Measurements from ENCODE around the gene SLC9A1.

Gene SLC9A1

DNA sequence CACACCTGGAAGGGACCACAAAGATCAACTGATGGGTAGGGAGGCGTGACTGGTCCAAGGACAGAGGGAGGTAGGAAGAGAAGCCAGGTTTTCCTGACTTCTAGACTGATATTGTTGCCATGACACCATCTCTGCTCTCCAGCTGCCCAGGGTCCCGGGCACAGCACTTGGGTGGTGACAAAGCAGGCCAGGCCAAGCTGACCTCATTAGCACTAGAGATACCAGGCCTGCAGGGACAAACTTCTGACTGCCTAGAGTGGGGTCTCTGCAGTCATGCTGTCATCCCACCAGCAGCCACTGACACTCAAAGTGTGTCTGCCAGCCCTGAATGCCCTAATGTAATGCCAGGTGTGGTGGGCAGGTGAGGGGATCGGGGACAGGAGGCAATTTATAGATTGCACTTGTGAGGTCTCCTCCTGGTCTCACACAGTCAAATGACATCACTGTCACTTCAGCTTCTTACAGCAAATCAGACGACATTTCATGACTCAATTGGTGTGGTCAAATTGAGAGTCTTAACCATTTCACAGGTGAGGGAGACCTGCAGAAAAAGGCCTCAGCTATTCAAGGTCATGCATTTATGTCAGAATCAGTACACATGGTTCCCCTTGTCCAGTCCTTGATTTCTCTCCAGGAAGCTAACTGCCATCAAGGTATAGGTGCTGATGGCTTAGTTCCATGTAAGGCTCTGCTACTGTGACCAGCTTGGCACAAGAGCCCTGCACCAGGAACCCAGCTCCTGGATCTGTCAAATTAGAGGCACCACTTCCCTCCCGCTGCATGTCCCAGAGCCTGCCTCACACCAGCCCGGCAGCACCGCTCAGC, 2.7 kb downstream of the SLC9A1 start (continued):
- TF ChIP-seq ZNF2 (tag by site-specific recombination; IDR thresholded peaks at IDR 0.05) (no peak), GLIS2 (tag by site-specific recombination; IDR thresholded peaks at IDR 0.05) (0 out of 2 replicates have a peak, but pooled peaks have one; percentile 31), GLIS1 (tag by site-specific recombination; IDR thresholded peaks at IDR 0.05) (peak; percentile 24; the same call in 1 of the 2 replicates), ZNF146 (tag by site-specific recombination; IDR thresholded peaks at IDR 0.05) (no peak)

DNA sequence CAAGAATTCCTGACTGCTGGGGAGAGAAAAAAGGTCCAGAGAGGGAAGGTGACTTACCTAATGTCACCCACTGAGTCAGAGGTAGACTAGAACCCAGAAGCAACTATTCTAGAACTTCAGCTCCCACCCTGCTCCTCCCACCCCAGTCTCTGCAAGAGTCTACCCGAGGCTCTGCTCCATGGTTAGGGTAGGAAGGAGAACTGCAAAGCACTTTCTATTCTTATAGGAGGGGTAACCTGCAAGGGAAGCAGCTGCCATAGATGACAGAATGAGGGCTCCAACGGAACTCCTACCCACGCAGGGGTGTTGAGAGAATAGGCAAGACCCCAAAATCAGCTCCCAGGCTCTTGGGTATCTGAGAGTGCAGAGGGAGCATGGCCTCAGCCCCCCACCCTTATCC, 4.3 kb downstream of the SLC9A1 start:
- Histone ChIP-seq H3K27ac (ENCODE audit: extremely low read depth, low read depth, low read length) (no peak overlapping the region), H3K9me3 (ENCODE audit: control insufficient read depth, insufficient read depth, low read depth, low read length) (no peaks in the 10 kb centered on the region), H3K4me3 (ENCODE audit: low read depth, low read length) (no peak overlapping the region), H3K36me3 (ENCODE audit: control insufficient read depth in 2 of 2, insufficient read depth in 1 of 2, low read length in 2 of 2) (peaks cover 0 to 28% of the 10 kb centered on the region in 2 experiments; a peak in 1 of 3 replicates), H3K4me1 (ENCODE audit: control insufficient read depth, insufficient read depth, low read length) (peaks cover 4% of the 10 kb centered on the region; the same call in 1 of the 2 replicates)
- CTCF ChIA-PET, result interaction anchor here (1.3 to 1.8 kb wide), 4 partner anchors 35 to 133 kb away, joined by 4 to 8 read pairs (median 4); no protein-coding TSS in a partner anchor
- POLR2A ChIA-PET, result interaction anchor here (0.5 kb wide), 1 partner anchor 548 kb away, joined by 4 read pairs; no protein-coding TSS in a partner anchor
- TF ChIP-seq ZNF621 (tag by site-specific recombination; IDR thresholded peaks at IDR 0.05) (no peak), ZNF140 (tag by site-specific recombination; IDR thresholded peaks at IDR 0.05) (no peak), ZNF561 (tag by site-specific recombination; IDR thresholded peaks at IDR 0.05; ENCODE audit: borderline replicate concordance) (no peak), SP2 (tag by site-specific recombination; IDR thresholded peaks at IDR 0.05) (no peak)
- TF ChIP-seq, protein P1, sequence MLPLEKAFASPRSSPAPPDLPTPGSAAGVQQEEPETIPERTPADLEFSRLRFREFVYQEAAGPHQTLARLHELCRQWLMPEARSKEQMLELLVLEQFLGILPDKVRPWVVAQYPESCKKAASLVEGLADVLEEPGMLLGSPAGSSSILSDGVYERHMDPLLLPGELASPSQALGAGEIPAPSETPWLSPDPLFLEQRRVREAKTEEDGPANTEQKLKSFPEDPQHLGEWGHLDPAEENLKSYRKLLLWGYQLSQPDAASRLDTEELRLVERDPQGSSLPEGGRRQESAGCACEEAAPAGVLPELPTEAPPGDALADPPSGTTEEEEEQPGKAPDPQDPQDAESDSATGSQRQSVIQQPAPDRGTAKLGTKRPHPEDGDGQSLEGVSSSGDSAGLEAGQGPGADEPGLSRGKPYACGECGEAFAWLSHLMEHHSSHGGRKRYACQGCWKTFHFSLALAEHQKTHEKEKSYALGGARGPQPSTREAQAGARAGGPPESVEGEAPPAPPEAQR (tag by site-specific recombination; IDR thresholded peaks at IDR 0.05), result no peak

DNA sequence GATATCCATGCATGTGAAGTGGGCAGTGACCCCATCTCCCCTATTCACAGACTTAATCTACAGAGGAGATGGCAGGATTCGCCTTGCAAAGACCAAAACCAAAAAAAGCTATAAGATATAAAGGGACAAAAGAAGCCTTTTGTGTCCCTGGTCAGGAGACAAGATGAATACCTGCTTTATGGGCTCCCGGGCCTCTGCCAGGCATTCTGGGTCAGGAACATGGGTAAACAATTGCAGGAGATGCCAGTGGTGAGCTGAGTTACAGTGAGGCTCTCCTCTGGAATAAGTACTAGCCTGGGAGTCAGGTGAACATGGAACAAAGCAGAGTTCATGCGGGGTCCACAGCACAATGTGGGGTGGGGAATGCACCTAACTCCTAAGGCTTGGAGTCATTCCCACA, 4.7 kb downstream of the SLC9A1 start:
- Histone ChIP-seq H3K27ac (ENCODE audit: extremely low read depth, low read depth, low read length) (no peak overlapping the region), H3K36me3 (ENCODE audit: control insufficient read depth in 2 of 2, insufficient read depth in 1 of 2, low read length in 2 of 2) (peaks cover 0 to 30% of the 10 kb centered on the region in 2 experiments; a peak in 1 of 3 replicates), H3K9me3 (ENCODE audit: control insufficient read depth, insufficient read depth, low read depth, low read length) (no peaks in the 10 kb centered on the region), H3K4me1 (ENCODE audit: control insufficient read depth, insufficient read depth, low read length) (peaks cover 4% of the 10 kb centered on the region; the same call in 1 of the 2 replicates), H3K4me3 (ENCODE audit: low read depth, low read length) (no peak overlapping the region)
- POLR2A ChIA-PET, result no interaction called here
- CTCF ChIA-PET, result interaction anchor here (1.3 to 1.8 kb wide), 4 partner anchors 34 to 134 kb away, joined by 4 to 8 read pairs (median 4); no protein-coding TSS in a partner anchor
- TF ChIP-seq ZBTB20 (tag by site-specific recombination; IDR thresholded peaks at IDR 0.05), result 0 out of 2 replicates have a peak, but pooled peaks have one; percentile 21
- TF ChIP-seq ZNF354C (tag by site-specific recombination; IDR thresholded peaks at IDR 0.05; ENCODE audit: borderline replicate concordance, low read depth), result no peak

DNA sequence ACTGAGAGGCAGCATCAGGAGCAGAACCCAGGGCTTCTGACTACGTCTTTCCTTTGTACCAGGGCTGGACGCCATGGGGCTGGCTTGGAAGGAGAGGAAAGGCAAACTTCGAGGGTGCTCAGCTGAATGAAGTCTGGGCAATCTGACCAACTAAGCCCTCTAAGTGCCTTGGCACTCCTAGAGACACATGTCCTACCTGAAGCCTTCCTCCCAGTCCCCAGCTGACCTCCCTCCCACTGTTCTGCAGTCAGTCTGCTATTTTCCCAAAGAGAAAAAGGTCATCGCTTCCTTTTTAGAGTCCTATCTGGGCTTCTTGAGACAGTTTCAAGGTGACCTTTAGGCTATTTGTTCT, 5.2 kb downstream of the SLC9A1 start:
- no peaks in the 10 kb centered on the region for H3K9me3 ChIP-seq (ENCODE audit: control insufficient read depth, insufficient read depth, low read depth, low read length)
- H3K4me3 ChIP-seq (ENCODE audit: low read depth, low read length), result no peak overlapping the region
- peaks cover 4% of the 10 kb centered on the region; the same call in 1 of the 2 replicates for H3K4me1 ChIP-seq (ENCODE audit: control insufficient read depth, insufficient read depth, low read length)
- peaks cover 0 to 32% of the 10 kb centered on the region in 2 experiments; a peak in 1 of 3 replicates for H3K36me3 ChIP-seq (ENCODE audit: control insufficient read depth in 2 of 2, insufficient read depth in 1 of 2, low read length in 2 of 2)
- TF ChIP-seq ZNF596 (tag by site-specific recombination; IDR thresholded peaks at IDR 0.05) (no peak), ZNF202 (tag by site-specific recombination; IDR thresholded peaks at IDR 0.05; ENCODE audit: borderline replicate concordance) (no peak), ZNF140 (tag by site-specific recombination; IDR thresholded peaks at IDR 0.05) (no peak), ZNF121 (tag by site-specific recombination; IDR thresholded peaks at IDR 0.05) (no peak), ZNF473 (tag by site-specific recombination; IDR thresholded peaks at IDR 0.05) (no peak)
- TF ChIP-seq, protein P2, sequence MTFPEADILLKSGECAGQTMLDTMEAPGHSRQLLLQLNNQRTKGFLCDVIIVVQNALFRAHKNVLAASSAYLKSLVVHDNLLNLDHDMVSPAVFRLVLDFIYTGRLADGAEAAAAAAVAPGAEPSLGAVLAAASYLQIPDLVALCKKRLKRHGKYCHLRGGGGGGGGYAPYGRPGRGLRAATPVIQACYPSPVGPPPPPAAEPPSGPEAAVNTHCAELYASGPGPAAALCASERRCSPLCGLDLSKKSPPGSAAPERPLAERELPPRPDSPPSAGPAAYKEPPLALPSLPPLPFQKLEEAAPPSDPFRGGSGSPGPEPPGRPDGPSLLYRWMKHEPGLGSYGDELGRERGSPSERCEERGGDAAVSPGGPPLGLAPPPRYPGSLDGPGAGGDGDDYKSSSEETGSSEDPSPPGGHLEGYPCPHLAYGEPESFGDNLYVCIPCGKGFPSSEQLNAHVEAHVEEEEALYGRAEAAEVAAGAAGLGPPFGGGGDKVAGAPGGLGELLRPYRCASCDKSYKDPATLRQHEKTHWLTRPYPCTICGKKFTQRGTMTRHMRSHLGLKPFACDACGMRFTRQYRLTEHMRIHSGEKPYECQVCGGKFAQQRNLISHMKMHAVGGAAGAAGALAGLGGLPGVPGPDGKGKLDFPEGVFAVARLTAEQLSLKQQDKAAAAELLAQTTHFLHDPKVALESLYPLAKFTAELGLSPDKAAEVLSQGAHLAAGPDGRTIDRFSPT (tag by site-specific recombination; IDR thresholded peaks at IDR 0.05), result no peak
- TF ChIP-seq, protein P3, sequence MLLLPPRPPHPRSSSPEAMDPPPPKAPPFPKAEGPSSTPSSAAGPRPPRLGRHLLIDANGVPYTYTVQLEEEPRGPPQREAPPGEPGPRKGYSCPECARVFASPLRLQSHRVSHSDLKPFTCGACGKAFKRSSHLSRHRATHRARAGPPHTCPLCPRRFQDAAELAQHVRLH (tag by site-specific recombination; IDR thresholded peaks at IDR 0.05), result no peak
- ChIA-PET CTCF (interaction anchor here (1.3 to 1.8 kb wide), 3 partner anchors 34 to 134 kb away, joined by 4 to 8 read pairs (median 4); no protein-coding TSS in a partner anchor), POLR2A (no interaction called here)
- H3K27ac ChIP-seq (ENCODE audit: extremely low read depth, low read depth, low read length), result no peak overlapping the region

Data from HEK293 (cell line).